A673 (cell line): ENCODE results near the gene RLF.

ENCODE experiments used
- EZH2 ChIP-seq: fragments of 200-600 bp; sonication (generic); IDR thresholded peaks from 2 replicates; pipeline ENCODE4 v1.6.1; 2017; ENCODE audit warnings: borderline replicate concordance, low read depth, mild to moderate bottlenecking, mixed read lengths, antibody characterized with exemption, low read length; ENCODE audit not compliant: poor library complexity, severe bottlenecking
- TF ChIP-seq, protein P1 (sequence below): fragments of 300-800, 200-600 bp; sonication (generic); conservative IDR thresholded peaks from 2 replicates; pipeline ENCODE4 v1.5.1; 2017; ENCODE audit warnings: low read depth, mild to moderate bottlenecking, antibody characterized with exemption, low read length, moderate library complexity, mixed read lengths

DNA sequence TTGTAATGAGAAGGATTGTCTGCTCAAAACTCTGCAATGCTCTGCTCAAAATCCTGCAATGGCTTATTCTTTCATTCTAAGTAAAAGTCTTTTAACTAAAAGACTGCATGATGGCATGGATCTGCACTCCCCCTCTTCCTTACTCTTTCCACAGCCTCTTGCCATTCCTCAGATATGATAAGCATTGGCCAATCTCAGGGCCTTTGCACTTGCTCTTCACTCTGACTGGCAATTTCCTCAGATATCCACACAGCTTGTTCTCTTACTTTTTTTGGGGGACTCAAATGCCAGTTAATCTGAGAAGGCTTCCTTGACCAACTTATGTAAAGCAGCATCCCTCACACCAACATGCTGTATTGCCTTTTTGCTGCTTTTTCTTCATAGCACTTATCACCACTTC is 94.0 kb downstream of the RLF start:
- TF ChIP-seq, protein P1, sequence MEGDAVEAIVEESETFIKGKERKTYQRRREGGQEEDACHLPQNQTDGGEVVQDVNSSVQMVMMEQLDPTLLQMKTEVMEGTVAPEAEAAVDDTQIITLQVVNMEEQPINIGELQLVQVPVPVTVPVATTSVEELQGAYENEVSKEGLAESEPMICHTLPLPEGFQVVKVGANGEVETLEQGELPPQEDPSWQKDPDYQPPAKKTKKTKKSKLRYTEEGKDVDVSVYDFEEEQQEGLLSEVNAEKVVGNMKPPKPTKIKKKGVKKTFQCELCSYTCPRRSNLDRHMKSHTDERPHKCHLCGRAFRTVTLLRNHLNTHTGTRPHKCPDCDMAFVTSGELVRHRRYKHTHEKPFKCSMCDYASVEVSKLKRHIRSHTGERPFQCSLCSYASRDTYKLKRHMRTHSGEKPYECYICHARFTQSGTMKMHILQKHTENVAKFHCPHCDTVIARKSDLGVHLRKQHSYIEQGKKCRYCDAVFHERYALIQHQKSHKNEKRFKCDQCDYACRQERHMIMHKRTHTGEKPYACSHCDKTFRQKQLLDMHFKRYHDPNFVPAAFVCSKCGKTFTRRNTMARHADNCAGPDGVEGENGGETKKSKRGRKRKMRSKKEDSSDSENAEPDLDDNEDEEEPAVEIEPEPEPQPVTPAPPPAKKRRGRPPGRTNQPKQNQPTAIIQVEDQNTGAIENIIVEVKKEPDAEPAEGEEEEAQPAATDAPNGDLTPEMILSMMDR, result no peak
- TF ChIP-seq EZH2, result no peak
